PFSK-1 (cell line): ENCODE results near the gene SLC9A3.

ENCODE experiments used
- FOXP2 ChIP-seq: optimal IDR thresholded peaks from 2 replicates; pipeline ENCODE3; 2011; ENCODE audit warnings: borderline replicate concordance, control low read depth, inconsistent platforms; ENCODE audit not compliant: insufficient read depth; ENCODE audit errors: extremely low read length, extremely low read depth
- REST ChIP-seq, 2 experiments: IDR thresholded peaks; 2 replicates each; pipeline versions ENCODE4 v1.6.1 to v1.8.0; 2011 to 2012; ENCODE audit warnings: low read depth in 2 of 2, low read length in 2 of 2, control low read depth in 1 of 2, inconsistent platforms in 1 of 2, mild to moderate bottlenecking in 1 of 2, moderate library complexity in 1 of 2; ENCODE audit not compliant: insufficient read depth in 1 of 2
- SIN3A ChIP-seq: IDR thresholded peaks from 2 replicates; pipeline ENCODE4 v1.6.1; 2012; ENCODE audit warnings: mild to moderate bottlenecking, low read length, moderate library complexity, borderline replicate concordance; ENCODE audit not compliant: insufficient read depth

- TF ChIP-seq REST (IDR thresholded peaks at IDR 0.05; ENCODE audit: insufficient read depth in 1 of 2, low read depth in 2 of 2, low read length in 2 of 2) (no peak), FOXP2 (peak; percentile 24), SIN3A (no peak)
These were observed 93.1 kb downstream of the SLC9A3 start for GRCh38 chr5:431001-431710.
